SK-N-MC (cell line): Measurements from ENCODE around the gene SPDYE2.
"Not testable (repeated sequence)": the region's sequence is repeated elsewhere in the genome, so short reads cannot be mapped to it uniquely, and the experiment has no call there.

Source experiments
- DNase-seq: peaks from one replicate; pipeline ENCODE4 v3.0.0-alpha.2; 2011; ENCODE audit warnings: low read depth, low spot score
- H3K27ac ChIP-seq: fragments of 200-600 bp; sonication (generic); 2 replicates; pipeline ENCODE4 v1.5.1; 2016; ENCODE audit warnings: mixed run types
- H3K36me3 ChIP-seq: fragments of 200-600 bp; sonication (generic); 2 replicates; pipeline ENCODE4 v1.6.1; 2017; ENCODE audit warnings: antibody characterized with exemption, low read length, mixed read lengths; ENCODE audit not compliant: insufficient read depth
- H3K4me3 ChIP-seq: fragments of 200-600 bp; sonication (generic); 2 replicates; pipeline ENCODE4 v1.5.1; 2016
- H3K9ac ChIP-seq: fragments of 200-600 bp; sonication (generic); 2 replicates; pipeline ENCODE4 v1.8.0; 2017; ENCODE audit warnings: mixed run types, mixed read lengths; ENCODE audit not compliant: insufficient read length
- H3K9me3 ChIP-seq: fragments of 200-600 bp; sonication (generic); 2 replicates; pipeline ENCODE4 v1.6.1; 2017; ENCODE audit warnings: low read depth, mild to moderate bottlenecking, antibody characterized with exemption, low read length, moderate library complexity, mixed read lengths

Gene SPDYE2

DNA sequence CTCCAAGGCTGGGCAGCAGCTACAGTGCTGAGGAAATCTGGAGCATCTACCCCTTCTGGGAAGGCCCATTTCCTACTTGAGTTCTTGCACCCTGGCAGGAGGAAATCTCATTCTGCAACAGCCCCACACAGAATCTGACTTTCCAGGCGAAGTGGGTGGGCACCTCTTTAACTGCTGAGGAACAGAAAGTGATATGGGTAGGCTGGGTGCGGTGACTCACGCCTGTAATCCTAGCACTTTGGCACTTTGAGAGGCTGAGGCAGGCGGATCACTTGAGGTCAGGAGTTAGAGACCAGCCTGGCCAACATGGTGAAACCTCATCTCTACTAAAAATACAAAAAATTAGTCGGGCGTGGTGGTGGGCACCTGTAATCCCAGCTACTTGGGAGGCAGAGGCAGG, 23.6 kb downstream of the SPDYE2 start:
- H3K9me3 ChIP-seq, H3K4me3 ChIP-seq, H3K36me3 ChIP-seq, H3K9ac ChIP-seq, H3K27ac ChIP-seq, DNase-seq: not testable (repeated sequence)

DNA sequence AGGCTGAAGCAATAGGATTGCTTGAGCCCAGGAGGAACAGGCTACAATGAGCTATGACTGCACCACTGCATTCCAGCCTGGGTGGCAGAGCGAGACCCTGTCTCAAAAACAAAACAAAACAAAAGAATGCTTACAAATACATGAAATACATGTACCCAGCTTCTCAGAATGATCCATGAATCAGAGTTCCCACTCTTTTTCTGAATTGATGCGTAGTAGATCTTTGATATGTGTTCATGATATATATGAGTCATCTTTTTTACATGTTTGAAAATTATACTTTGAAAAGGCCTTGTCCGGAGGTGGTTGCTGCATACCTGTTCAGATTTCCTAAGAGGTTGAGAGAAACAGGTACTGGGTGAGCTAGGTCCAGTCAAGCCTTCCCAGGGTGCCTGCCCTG, 25.3 kb downstream of the SPDYE2 start:
- not testable (repeated sequence) for H3K9me3 ChIP-seq, DNase-seq, H3K9ac ChIP-seq, H3K4me3 ChIP-seq, H3K36me3 ChIP-seq, H3K27ac ChIP-seq

DNA sequence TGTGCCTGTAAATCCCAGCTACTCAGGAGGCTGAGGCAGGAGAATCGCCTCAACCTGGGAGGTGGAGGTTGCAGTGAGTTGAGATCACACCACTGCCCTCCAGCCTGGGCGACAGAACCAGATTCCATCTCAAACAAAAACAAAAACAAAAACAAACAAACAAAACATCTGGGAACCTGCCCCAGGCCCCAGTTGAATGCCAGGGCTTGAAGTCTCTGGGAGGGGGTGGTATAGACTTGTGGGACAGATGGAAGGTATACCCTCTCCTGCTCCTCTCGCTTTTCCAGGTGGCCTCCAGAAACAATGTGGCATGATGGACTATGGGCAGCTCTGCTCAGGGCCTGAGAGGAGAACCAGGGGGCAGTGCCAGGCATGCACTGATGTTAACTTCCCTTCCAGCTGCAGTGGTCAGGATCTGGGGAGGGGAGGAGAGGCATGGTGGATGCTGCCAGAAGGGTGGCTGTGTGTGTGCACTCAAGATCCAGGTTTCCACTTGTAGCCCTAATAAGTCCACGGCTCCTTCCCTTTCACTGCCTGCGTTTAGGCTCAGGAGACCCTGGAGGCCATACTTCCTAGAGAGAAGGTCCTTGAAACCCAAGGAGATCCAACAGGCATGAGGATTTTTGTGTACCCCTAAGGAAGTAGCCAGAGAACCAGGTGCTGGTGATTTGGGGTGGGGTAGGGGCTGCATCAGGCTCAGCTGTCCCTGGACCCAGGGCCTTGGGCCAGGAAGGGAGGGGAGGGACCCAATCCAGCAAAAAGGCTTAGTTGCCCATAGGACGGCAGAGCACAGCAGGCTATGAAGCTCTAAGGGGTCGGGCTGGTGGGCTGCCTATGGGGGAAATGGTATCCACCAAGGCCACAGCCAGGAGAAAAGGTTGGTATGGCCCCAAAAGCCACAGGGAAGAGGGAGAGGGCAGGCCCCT, 26.6 kb downstream of the SPDYE2 start:
- H3K27ac ChIP-seq, H3K36me3 ChIP-seq, DNase-seq, H3K9ac ChIP-seq, H3K4me3 ChIP-seq, H3K9me3 ChIP-seq: not testable (repeated sequence)

DNA sequence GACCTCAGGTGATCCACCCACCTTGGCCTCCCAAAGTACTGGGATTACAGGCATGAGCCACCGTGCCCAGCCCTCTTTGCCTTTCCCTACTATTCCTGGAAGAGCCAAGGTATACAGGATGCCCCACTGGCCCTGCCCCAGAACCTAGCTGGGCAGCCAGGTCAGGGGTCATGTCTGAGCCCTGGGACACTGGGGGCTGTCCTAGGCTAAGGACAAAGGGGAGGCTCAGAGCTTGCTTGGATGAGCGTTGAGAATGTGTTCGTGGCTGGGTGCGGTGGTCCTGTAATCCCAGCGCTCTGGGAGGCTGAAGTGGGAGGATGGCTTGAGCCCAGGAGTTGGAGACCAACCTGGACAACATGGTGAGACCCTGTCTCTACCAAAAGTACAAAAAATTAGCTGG, 27.5 kb downstream of the SPDYE2 start:
- H3K4me3 ChIP-seq, H3K27ac ChIP-seq, DNase-seq, H3K9ac ChIP-seq, H3K9me3 ChIP-seq, H3K36me3 ChIP-seq: not testable (repeated sequence)

DNA sequence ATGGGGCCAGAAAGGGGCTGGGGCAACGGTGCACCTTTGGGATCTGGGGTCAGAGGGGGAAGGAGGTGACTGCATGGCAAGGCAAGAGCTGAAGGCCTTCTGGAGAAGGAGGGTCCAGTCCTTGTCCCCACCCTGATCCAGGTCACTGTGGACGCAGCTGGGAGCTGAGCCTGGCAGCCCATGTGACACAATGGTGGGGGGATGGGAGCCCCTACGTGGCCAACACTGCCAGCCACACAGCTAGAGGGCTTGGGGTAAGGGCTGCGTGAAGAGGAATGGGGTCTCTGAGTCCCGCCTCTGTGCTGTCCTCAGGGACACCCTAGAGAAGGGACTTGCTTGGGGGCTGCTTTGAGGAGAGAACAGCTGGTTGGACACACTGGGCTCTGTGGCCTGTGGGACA, 30.7 kb downstream of the SPDYE2 start:
- not testable (repeated sequence) for H3K36me3 ChIP-seq

DNA sequence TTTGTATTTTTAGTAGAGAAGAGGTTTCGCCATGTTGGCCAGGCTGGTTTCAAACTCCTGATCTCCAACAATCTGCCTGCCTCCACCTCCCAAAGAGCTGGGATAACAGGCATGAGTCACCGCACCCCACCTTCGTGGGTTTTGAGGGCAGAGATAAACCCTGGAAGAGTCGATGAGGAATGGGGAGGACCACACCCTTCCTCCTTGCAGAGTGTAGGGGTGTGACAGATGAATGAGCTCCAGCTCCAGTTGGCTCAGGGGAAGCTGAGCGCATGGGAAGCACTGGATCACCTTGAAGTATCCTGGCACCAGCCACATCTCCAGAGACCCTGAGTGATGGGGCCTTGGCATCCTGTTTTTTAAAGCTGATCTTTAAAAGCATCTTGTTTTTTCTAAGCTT, 32.5 kb downstream of the SPDYE2 start:
- H3K4me3 ChIP-seq, H3K27ac ChIP-seq, H3K9me3 ChIP-seq, H3K9ac ChIP-seq, DNase-seq, H3K36me3 ChIP-seq: not testable (repeated sequence)

More for the DNA sequence above, 30.7 kb downstream of the SPDYE2 start:
- DNase-seq, H3K4me3 ChIP-seq, H3K27ac ChIP-seq, H3K9me3 ChIP-seq, H3K9ac ChIP-seq: not testable (repeated sequence)

DNA sequence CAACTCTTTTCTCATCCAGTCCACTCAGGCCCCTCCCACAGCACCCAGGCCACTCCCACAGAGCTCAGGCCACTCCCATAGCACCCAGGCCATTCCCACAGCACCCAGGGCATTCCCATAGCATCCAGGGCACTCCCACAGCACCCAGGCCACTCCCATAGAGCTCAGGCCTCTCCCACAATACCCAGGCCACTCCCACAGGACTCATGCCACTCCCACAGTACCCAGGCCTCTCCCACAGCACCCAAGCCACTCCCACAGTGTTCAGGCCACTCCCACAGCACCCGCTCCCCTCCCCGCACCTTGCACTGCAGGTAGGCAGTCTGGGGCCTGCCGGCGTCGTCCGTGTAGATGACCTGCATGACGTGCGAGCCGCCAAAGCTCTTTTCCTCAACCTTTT, 38.8 kb downstream of the SPDYE2 start:
- not testable (repeated sequence) for H3K4me3 ChIP-seq, H3K9me3 ChIP-seq, H3K36me3 ChIP-seq, DNase-seq, H3K27ac ChIP-seq, H3K9ac ChIP-seq

DNA sequence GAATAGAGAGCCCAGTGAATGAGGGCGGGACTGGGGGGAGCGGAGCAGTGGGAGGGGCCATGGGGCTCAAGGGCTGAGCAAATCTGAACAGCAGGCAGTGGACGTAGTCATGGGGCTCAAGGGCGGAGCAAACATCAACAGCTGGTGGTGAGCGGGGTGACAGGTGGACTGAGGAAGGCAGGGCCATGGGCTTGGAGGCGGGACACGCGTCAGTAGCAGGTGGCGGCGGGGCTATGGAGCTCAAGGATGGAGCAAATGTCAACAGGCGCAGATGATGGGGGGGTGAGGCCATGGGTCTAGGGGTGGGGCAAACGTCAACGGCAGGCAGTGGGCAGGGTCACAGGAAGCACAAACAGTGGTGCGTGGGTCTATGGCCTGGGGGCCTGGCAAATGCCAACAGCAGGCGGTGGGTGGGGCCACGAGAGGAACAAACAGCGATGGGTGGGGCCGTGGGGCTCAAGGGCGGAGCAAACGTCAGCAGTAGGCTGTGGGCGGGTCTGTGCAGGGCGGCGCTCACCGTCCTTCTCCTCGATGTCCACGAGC, 41.5 kb downstream of the SPDYE2 start:
- not testable (repeated sequence) for H3K36me3 ChIP-seq, DNase-seq, H3K9me3 ChIP-seq, H3K9ac ChIP-seq, H3K27ac ChIP-seq, H3K4me3 ChIP-seq

DNA sequence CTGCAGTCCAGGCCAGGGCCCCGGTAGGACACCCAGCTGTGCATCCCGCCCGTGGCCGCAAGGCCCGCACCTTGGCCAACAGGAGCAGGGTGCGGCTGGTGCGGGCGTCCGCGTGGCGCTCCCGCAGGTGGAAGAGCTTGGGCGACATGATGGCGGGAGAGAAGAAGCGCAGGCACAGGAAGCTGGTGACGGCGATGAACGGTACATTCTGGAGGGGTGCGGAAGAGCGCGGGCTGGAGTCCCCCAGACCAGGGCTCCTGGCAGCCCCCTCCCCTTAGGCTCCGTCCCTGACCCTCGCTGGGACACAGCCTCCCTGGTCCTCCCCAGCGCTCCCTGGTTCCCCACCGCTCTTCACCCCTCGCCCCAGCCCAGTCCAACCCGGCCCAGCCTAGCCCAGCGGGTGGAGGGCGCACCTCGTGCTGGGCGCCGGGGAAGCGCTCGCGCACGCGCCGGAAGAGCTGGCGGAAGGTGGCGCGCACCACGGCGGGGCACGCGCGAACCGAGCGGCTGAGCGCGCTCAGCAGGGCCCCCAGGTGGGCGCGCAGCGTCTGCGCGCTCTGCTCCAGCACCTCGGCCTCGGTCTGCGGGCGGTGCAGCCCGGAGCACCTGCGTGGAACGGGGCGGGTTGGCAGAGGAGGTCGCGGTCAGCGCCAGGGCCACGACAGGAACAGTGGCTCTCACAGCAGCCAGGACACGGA, 42.8 kb downstream of the SPDYE2 start:
- not testable (repeated sequence) for H3K27ac ChIP-seq, H3K9me3 ChIP-seq, H3K36me3 ChIP-seq, H3K9ac ChIP-seq, DNase-seq, H3K4me3 ChIP-seq

DNA sequence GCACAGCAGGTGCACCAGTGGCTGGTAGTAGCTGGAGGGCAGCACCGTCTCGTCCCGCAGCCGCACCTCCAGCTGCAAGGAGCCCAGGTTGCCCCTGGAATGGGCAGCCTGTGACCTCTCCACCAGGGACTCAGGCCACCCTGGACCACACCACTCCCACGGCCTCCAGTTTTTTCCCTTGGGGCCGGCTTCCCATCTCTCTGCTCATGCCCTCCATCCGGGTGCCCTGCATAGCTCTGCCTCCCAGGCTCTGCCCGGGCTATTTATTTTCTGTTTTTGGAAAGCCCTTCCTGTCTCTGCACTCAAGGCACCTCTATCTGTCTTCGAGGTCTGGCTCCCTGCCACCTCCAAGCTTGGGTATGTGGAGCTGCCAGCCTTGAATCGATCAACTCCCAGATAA, 45.0 kb downstream of the SPDYE2 start:
- H3K27ac ChIP-seq, H3K9me3 ChIP-seq, DNase-seq, H3K9ac ChIP-seq, H3K4me3 ChIP-seq, H3K36me3 ChIP-seq: not testable (repeated sequence)

DNA sequence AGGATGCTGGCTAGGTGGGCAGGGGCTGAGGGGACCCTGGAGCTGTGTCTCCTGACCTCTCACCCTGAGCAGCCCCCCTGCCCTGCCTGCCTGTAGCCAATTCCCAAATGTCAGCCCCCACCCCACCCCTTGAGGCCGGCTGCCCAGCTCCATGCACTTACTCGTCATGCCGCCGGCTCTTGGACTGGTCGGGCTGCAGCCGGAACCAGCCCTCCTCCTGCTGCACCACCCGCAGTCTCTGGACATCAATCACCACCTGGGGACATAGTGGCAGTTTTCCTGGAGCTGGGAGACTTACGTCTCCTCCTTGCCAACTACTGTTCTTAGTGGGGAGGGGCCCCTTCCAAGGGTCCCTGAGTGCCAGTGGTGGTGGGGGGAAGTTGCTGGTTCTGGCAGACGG, 48.7 kb downstream of the SPDYE2 start:
- H3K9ac ChIP-seq, H3K36me3 ChIP-seq, H3K27ac ChIP-seq, H3K9me3 ChIP-seq, DNase-seq, H3K4me3 ChIP-seq: not testable (repeated sequence)

DNA sequence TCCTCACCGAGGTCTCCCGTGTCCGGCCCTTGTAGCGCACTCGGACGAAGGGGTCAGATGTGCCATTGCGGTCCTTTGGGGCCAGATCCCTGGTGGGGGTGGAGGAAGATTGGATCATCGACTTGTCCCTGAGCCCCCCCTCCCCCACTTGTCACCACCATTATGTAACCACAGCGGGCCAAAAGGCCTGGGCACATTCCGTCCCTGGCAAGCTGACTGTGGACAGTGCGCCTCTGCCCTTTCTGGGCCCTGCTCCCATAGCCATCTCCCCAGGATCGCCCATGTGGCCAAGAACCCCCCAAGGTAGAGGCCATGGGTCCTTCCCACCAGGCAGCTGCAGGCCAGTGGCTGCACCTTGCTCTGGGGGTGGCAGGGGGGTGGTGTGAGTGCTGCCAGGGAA, 51.3 kb downstream of the SPDYE2 start:
- H3K4me3 ChIP-seq, H3K9ac ChIP-seq, DNase-seq, H3K36me3 ChIP-seq, H3K27ac ChIP-seq, H3K9me3 ChIP-seq: not testable (repeated sequence)

DNA sequence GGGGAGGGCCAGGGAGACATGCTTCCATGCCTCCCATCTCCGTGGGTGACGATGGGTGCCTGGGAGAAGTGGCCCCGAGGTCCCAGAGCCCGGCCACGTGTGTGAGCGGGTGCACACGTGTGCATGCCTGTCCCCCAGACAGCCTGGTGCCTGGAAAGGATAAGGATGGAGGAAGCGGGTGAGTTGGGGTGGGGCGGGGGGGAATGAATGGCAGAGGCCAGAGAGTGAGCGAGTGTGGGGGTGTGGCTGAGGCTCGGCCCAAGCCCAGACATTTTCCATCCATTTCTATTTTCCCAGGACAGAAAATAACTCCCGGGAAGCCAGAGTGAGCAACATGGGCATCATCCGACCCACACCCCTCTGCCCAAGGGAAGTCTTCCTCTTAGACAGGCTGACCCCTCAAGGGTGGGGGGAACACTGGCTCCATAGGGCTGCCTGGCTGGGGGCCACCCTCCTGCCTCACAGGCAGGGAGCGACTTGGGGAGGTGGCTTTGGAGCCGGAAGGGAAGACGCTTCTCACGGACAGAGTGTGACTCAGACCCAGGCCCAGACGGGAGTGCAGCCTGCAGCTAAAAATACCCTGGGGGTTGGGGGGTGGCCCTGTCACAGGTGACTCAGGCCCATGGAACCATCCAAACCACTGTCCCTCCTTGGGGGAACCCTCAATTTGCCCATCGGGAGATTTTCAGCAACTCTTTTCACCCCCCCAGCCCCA, 53.6 kb downstream of the SPDYE2 start:
- not testable (repeated sequence) for H3K27ac ChIP-seq, H3K9me3 ChIP-seq, H3K4me3 ChIP-seq, H3K9ac ChIP-seq, H3K36me3 ChIP-seq, DNase-seq

DNA sequence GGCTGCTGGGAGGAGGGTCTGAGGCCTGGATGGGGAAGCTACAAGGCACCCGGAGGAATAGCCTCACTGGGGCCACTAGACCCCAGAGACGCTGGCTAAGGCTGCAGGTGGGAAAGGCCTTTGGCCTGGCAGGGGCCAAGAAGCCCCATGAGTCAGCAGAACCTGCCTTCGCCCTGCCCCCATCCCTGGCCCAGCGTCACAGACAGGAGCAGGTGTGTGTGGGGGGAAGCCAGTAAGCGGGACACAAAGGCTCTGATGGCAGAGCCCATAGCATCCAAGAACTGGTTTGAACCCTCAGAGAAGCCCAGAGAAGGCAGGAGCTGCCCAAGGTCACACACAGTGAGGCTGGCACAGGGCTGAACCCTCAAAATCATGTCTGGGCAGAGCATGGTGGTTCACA, 55.8 kb downstream of the SPDYE2 start:
- not testable (repeated sequence) for H3K9me3 ChIP-seq, H3K9ac ChIP-seq, H3K4me3 ChIP-seq, H3K36me3 ChIP-seq, DNase-seq, H3K27ac ChIP-seq
